Muscle layer of colon (tissue), 2 donors: Measurements from ENCODE around the gene KLHL3.

Experiments
- H3K27ac ChIP-seq: one replicate; pipeline ENCODE4 v1.7.0; 2013; ENCODE audit warnings: low read depth, mild to moderate bottlenecking, low read length, moderate library complexity
- H3K27me3 ChIP-seq, 2 donors: one replicate each; pipeline ENCODE4 v1.7.0; 2013; ENCODE audit warnings: low read length in 2 of 2, mild to moderate bottlenecking in 2 of 2; ENCODE audit not compliant: insufficient read depth in 2 of 2, control insufficient read depth in 1 of 2
- H3K36me3 ChIP-seq: one replicate; pipeline ENCODE4 v1.7.0; 2013; ENCODE audit warnings: mild to moderate bottlenecking, low read length; ENCODE audit not compliant: insufficient read depth
- H3K4me1 ChIP-seq: one replicate; pipeline ENCODE4 v1.7.0; 2013; ENCODE audit warnings: mild to moderate bottlenecking, low read length; ENCODE audit not compliant: insufficient read depth
- H3K4me3 ChIP-seq, 2 donors: one replicate each; pipeline ENCODE4 v1.7.0; 2013; ENCODE audit warnings: low read length in 2 of 2, low read depth in 1 of 2, mild to moderate bottlenecking in 1 of 2, moderate library complexity in 1 of 2
- H3K9ac ChIP-seq: one replicate; pipeline ENCODE4 v1.7.0; 2013; ENCODE audit warnings: low read length
- H3K9me3 ChIP-seq: one replicate; pipeline ENCODE4 v1.7.0; 2013; ENCODE audit warnings: mild to moderate bottlenecking, low read length
- donor health status: abdominal sarcoma.
- donor health status: Adenocarcinoma of cecum.

The KLHL3 gene

DNA sequence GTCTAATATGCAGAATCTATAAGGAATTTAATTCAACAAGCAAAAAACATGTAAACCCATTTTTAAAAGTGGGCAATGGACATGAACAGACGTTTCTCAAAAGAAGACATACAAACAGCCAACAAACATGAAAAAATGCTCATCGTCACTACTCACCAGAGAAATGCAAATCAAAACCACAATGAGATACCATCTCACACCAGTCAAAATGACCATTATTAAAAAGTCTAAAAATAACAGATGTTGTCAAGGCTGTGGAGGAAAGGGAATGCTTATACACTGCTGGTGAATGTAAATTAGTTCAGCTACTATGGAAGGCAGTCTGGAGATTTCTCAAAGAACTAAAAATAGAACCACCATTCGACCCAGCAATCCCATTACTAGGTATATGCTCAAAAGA, 3.1 kb upstream of the KLHL3 start:
- Histone ChIP-seq H3K36me3 (no peaks in the 10 kb centered on the region), H3K4me3 (no peak overlapping the region), H3K27ac (no peak overlapping the region), H3K27me3 (no peaks in the 10 kb centered on the region), H3K9ac (no peak overlapping the region), H3K9me3 (no peaks in the 10 kb centered on the region), H3K4me1 (peaks cover 13% of the 10 kb centered on the region)

DNA sequence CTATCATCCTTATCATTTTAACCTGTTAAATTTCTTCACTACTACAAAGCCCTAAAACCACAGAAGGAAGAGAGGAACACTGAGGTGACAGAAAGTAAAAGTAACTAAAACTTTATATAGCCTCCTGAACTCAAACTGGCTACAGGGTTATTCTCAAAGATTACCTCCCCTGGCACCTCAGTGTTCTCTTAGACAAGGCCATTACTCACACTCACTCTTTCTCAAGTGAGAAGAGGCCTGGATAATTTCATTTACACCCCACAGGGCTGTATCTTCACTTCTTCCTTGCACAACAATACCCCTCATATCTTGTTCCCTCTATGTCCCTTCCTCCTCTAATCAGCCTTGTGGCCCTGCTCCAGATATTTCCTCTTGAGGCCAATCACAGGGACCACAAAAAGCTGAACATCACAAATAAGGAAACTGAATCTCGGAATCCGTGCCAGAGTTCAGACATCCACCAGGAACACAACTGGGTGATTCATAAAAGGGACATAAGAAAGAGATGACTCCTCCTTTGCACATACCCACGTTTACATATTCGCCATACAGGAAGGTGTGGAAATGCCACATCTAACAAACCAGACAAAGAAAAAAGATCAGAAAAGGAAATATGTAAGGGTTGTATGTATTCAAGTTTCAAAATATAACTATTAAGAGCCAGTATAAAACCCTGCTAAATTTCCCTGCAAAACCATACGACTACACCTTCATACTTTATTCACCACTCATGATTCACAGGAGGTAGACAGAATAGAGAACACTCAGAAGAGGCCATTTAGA, 1.7 kb upstream of the KLHL3 start:
- H3K9ac ChIP-seq = no peak overlapping the region
- no peaks in the 10 kb centered on the region for H3K27me3 ChIP-seq
- no peaks in the 10 kb centered on the region for H3K36me3 ChIP-seq
- no peak overlapping the region for H3K27ac ChIP-seq
- no peak overlapping the region for H3K4me3 ChIP-seq
- H3K4me1 ChIP-seq = peaks cover 13% of the 10 kb centered on the region
- H3K9me3 ChIP-seq = no peaks in the 10 kb centered on the region

DNA sequence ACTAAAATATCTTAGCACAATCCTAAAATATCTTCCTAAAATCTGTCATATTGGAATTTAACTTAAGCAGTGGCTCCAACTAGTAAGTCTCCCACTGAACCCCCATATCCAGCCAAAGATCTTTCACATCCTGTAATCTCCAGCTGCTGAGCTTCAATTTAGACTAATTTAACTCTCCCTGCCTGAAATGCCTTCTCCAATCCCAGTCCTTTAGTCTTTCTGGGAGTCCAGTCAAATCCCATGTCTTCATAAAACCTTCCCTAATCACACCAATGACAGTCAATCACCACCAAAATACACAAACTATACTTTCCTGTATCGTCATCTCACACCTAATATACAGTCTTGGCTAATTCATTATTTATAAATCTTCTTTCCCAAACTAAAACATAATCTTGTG, 607 bp upstream of the KLHL3 start:
- H3K9ac ChIP-seq = no peak overlapping the region
- H3K4me3 ChIP-seq = peak overlapping the region in 1 of 2 donors; percentile 61
- no peaks in the 10 kb centered on the region for H3K27me3 ChIP-seq
- no peaks in the 10 kb centered on the region for H3K9me3 ChIP-seq
- H3K27ac ChIP-seq = no peak overlapping the region
- H3K4me1 ChIP-seq = peaks cover 13% of the 10 kb centered on the region
- no peaks in the 10 kb centered on the region for H3K36me3 ChIP-seq

DNA sequence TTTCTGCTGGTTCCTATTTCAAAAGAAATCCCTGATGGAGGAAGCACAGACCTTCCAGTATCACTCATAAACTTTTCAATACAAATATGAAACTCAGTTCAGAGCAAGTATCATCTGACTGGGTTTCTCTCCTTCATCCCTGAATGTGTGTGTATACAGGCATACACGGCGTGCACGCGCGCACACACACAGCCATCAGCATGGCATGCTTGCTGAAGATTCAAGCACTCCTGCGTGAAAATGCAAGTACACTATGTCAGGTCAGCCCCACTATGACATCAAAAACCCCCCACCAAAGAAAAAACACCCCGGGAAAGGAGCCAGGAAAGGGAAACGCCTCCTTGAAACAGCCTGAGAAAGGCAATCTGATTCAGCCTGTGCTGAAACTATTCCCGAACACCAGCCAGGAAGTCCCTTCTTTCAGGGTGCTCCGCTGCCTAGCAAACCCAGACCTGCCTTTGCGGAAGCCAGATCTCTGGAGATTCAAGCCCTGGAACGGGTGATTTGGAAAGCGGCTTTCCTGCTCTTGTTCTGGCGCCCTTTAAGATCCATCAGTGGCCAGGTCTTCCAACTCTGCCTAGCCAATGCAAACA, 831 bp downstream of the KLHL3 start:
- no peaks in the 10 kb centered on the region for H3K27me3 ChIP-seq
- peaks cover 13% of the 10 kb centered on the region for H3K4me1 ChIP-seq
- peak overlapping the region; percentile 0 for H3K9ac ChIP-seq
- H3K9me3 ChIP-seq = no peaks in the 10 kb centered on the region
- no peaks in the 10 kb centered on the region for H3K36me3 ChIP-seq
- no peak overlapping the region for H3K27ac ChIP-seq
- peak overlapping the region; percentile 3 to 61 for H3K4me3 ChIP-seq

DNA sequence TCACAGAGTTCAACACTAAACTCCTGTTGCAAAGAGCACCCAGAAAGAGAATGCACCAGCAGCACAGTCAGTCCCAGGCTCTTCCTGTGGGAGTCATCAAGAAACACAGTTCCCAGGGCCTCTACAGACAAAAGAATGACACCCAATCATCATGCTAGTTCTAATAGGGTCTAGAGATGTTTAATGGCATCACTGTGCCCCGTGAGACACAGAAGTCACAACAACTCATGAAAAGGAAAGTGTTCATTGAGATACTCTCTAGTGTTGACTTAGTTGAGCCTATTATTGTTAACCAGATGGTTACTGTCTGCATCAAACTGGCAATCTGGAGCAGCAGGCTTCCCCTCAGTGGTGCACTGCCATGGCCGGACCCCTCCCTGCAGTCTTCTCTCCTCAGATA, 1.6 kb downstream of the KLHL3 start:
- no peak overlapping the region for H3K9ac ChIP-seq
- no peak overlapping the region for H3K27ac ChIP-seq
- no peaks in the 10 kb centered on the region for H3K36me3 ChIP-seq
- H3K9me3 ChIP-seq = no peaks in the 10 kb centered on the region
- H3K27me3 ChIP-seq = no peaks in the 10 kb centered on the region
- peaks cover 13% of the 10 kb centered on the region for H3K4me1 ChIP-seq
- H3K4me3 ChIP-seq = peak overlapping the region in 1 of 2 donors; percentile 61

DNA sequence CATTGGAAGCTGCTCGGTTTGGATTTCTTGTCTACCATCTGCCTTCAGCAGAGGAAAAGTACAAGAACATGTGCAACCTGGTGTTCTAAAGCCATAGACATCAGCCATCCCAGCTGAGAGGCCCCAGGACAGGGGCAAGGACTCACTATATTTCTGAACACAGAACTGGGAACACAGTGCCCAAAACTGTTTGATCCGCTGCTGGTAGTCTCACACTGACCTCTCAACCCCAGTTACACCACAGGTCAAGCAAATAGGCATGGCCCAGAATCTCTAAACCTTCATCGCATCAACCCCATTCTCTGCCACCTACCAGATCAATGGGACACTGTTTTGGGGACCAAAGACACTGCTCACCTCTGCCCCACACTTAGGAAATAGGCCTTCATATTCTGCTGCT, 2.0 kb downstream of the KLHL3 start:
- no peaks in the 10 kb centered on the region for H3K27me3 ChIP-seq
- H3K27ac ChIP-seq = no peak overlapping the region
- no peak overlapping the region for H3K9ac ChIP-seq
- no peaks in the 10 kb centered on the region for H3K36me3 ChIP-seq
- no peak overlapping the region for H3K4me3 ChIP-seq
- peaks cover 13% of the 10 kb centered on the region for H3K4me1 ChIP-seq
- no peaks in the 10 kb centered on the region for H3K9me3 ChIP-seq

DNA sequence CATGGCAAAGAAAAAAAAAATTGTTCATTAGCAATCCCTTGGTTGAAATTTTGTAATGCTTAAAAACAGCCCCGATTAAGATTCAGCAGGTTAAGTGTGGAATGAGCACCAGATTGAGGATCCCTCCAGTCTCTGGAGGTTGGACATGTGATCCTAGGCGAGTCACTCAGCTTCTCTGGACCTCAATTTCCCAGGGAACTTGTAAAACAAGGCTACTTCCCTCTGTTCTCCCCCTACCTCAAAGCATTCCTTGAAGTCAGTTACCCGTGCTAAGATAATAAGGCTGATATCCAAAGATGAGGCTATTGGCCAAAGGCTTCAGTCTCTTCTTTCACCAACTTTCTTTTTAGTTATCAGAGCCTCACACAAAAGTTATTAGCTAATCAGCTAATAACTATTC, 2.9 kb downstream of the KLHL3 start:
- H3K27me3 ChIP-seq = no peaks in the 10 kb centered on the region
- no peaks in the 10 kb centered on the region for H3K9me3 ChIP-seq
- H3K36me3 ChIP-seq = no peaks in the 10 kb centered on the region
- H3K4me1 ChIP-seq = peaks cover 13% of the 10 kb centered on the region
- no peak overlapping the region for H3K9ac ChIP-seq
- H3K4me3 ChIP-seq = no peak overlapping the region
- H3K27ac ChIP-seq = no peak overlapping the region

DNA sequence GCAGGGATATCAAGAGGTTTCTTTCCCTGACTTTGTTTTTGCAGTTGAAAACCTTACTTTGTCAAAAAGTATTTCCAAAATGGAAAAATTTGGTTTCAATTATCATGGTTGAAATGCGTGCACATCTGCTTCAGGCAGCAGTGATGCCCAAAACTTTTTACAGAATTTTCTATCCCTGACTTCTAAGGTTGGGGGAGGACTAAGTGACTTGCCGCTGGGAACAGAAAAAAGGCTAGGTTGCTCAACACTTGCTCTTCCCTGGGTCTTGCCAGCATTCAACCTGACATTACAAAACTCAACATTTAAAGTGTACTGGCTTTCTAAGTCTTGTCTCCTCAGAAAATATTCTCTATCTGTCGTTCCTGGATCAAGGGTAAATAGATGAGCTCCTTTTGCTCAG, 4.7 kb downstream of the KLHL3 start:
- Histone ChIP-seq H3K27ac (no peak overlapping the region), H3K9me3 (no peaks in the 10 kb centered on the region), H3K9ac (no peak overlapping the region), H3K36me3 (no peaks in the 10 kb centered on the region), H3K27me3 (no peaks in the 10 kb centered on the region), H3K4me3 (no peak overlapping the region), H3K4me1 (peaks cover 9% of the 10 kb centered on the region)

DNA sequence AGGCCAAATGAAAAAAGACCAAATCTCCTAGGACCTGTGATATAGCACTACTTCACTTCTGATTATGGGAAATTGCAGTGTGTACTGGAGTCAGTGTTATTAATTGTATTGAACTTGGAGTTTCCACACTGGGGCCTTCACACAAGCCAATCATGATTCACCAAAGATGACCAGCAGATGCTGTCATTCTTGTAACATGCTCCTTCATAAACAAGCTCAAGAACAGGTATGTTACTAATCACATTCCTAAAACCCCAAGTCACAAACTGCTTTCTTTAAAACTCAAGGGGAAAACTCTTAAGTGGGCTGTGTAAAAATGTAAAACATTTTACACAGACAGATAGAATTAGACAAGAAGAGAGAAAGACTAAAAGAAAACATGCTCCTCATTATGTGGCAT, 5.6 kb downstream of the KLHL3 start:
- no peak overlapping the region for H3K9ac ChIP-seq
- H3K27ac ChIP-seq = no peak overlapping the region
- H3K9me3 ChIP-seq = no peaks in the 10 kb centered on the region
- H3K4me3 ChIP-seq = no peak overlapping the region
- H3K36me3 ChIP-seq = no peaks in the 10 kb centered on the region
- no peaks in the 10 kb centered on the region for H3K27me3 ChIP-seq
- H3K4me1 ChIP-seq = peaks cover under 1% of the 10 kb centered on the region

DNA sequence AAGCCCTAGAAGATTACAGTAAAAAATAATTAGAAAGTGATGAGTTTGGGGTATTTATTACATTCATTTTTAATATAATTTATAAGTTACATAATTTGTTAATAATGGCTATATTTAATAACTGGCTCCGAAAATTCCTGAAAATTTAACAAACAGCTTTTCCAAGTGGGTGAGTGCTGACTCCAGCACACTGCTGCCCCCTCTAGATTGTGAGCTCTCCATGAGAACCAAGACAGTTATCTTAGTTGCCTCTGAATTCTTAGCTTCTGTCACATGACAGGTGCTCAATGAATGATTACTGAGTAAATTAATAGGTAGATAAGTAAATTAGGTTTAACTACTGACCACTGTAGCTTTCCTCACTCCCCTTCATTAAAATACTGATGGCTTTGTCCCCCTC, 7.8 kb downstream of the KLHL3 start:
- H3K36me3 ChIP-seq = no peaks in the 10 kb centered on the region
- H3K9ac ChIP-seq = no peak overlapping the region
- H3K27me3 ChIP-seq = no peaks in the 10 kb centered on the region
- H3K4me1 ChIP-seq = no peaks in the 10 kb centered on the region
- H3K4me3 ChIP-seq = no peak overlapping the region
- peaks cover 2% of the 10 kb centered on the region for H3K9me3 ChIP-seq
- no peak overlapping the region for H3K27ac ChIP-seq

DNA sequence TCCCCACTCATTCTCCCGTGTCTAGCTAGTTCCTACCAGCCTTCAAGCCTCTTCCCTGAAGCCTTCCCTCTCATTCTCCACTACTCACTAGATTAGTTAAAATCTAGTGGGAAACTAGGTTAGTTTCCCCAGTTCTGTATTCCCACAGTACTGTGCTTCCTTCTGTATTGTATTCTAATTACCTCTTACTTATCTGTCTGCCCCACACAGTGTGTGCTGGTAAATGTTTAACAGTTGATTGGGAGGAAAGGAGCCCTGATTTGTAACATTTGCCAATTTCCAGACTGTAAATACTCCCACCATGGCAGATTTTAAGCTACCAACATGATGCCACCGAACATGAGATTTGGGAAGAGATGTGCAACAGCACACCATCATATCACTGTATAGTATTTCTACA, 8.3 kb downstream of the KLHL3 start:
- H3K27ac ChIP-seq = no peak overlapping the region
- H3K36me3 ChIP-seq = no peaks in the 10 kb centered on the region
- no peak overlapping the region for H3K9ac ChIP-seq
- peaks cover 3% of the 10 kb centered on the region for H3K9me3 ChIP-seq
- no peaks in the 10 kb centered on the region for H3K27me3 ChIP-seq
- no peak overlapping the region for H3K4me3 ChIP-seq
- no peaks in the 10 kb centered on the region for H3K4me1 ChIP-seq

DNA sequence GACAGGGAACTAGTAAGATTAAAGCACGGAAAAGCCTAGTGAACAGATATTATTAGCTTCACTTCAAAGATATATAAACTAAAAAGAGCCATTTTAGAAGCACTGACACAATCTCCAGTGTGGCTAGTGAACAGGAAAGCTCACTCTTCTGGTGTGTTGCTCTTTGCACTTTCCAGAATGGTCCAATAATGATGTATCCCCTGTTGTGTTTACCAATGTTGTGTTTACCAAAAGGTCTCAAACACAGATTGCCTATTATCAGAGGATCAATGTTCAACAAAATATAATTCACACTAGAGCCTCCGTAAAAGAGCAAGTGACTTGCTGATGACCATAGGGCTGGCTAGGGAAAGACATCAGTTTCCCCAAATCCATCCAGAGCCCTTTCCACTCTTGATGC, 11.6 kb downstream of the KLHL3 start:
- no peak overlapping the region for H3K27ac ChIP-seq
- H3K4me1 ChIP-seq = no peaks in the 10 kb centered on the region
- H3K36me3 ChIP-seq = no peaks in the 10 kb centered on the region
- H3K9ac ChIP-seq = no peak overlapping the region
- no peak overlapping the region for H3K4me3 ChIP-seq
- no peaks in the 10 kb centered on the region for H3K27me3 ChIP-seq
- H3K9me3 ChIP-seq = peaks cover 3% of the 10 kb centered on the region
